SK-N-SH (cell line): Measurements from ENCODE around the gene HMGXB3. TPM values are rescaled to one million over a fixed set of nuclear protein-coding genes. Genes with fewer than 3 reads are reported as not detected.

Source experiments
- CTCF ChIA-PET: fragments of 300-600, 350-600 bp; formaldehyde crosslinking; extraction: SDS; loops from one replicate; lab custom pipeline; 2021; lab: Yijun Ruan, JAX
- POLR2A ChIA-PET: fragments of 350-600 bp; sonication (Branson Sonifier 250); formaldehyde crosslinking; extraction: SDS; loops from one replicate; lab custom pipeline; 2020; ENCODE audit warnings: antibody characterized with exemption, inconsistent platforms; lab: Yijun Ruan, JAX
- DNase-seq: peaks from one replicate; pipeline ENCODE4 v3.0.0; 2012
- H2AFZ ChIP-seq: fragments of 200-600 bp; sonication (generic); 2 replicates; pipeline ENCODE4 v1.8.1; 2016; ENCODE audit warnings: antibody characterized with exemption, mild to moderate bottlenecking, low read depth
- H3F3A ChIP-seq: fragments of 200-600 bp; sonication (generic); replicated peaks from 2 replicates; pipeline ENCODE3; 2016; ENCODE audit warnings: antibody characterized with exemption, mild to moderate bottlenecking; ENCODE audit not compliant: insufficient read depth
- H3K27ac ChIP-seq, 2 experiments: fragments of 200-500 bp in 1 of 2; fragments of 200-600 bp in 1 of 2; sonication (Bioruptor generic) in 1 of 2; sonication (generic), shearing (Covaris generic) in 1 of 2; 2 replicates each; pipeline versions ENCODE4 v1.5.1 to v1.6.1; 2014 to 2016; ENCODE audit warnings: low read depth in 2 of 2, inconsistent platforms in 1 of 2, low read length in 1 of 2, mild to moderate bottlenecking in 1 of 2, mixed read lengths in 1 of 2
- H3K27me3 ChIP-seq: fragments of 200-600 bp; sonication (generic), shearing (Covaris generic); 2 replicates; pipeline ENCODE4 v1.6.1; 2016; ENCODE audit warnings: mixed run types; ENCODE audit not compliant: insufficient read depth
- H3K36me3 ChIP-seq, 2 experiments: fragments of 200-500 bp in 1 of 2; fragments of 200-600 bp in 1 of 2; sonication (Bioruptor generic) in 1 of 2; sonication (generic) in 1 of 2; replicated peaks in 1 of 2; 2 replicates each; pipeline versions ENCODE3 to v1.5.1; 2014 to 2016; ENCODE audit warnings: low read length in 1 of 2, mild to moderate bottlenecking in 1 of 2; ENCODE audit not compliant: insufficient read depth in 2 of 2, control insufficient read depth in 1 of 2
- H3K4me1 ChIP-seq, 2 experiments: fragments of 200-500 bp in 1 of 2; fragments of 200-600 bp in 1 of 2; sonication (Bioruptor generic) in 1 of 2; sonication (generic), shearing (Covaris generic) in 1 of 2; 2 replicates each; pipeline versions ENCODE4 v1.5.1 to v1.6.1; 2014 to 2016; ENCODE audit warnings: low read depth in 1 of 2, low read length in 1 of 2, mixed run types in 1 of 2; ENCODE audit not compliant: insufficient read depth in 2 of 2, control insufficient read depth in 1 of 2
- H3K4me2 ChIP-seq: fragments of 200-600 bp; sonication (generic), shearing (Covaris generic); 2 replicates; pipeline ENCODE4 v1.6.1; 2017; ENCODE audit warnings: mixed run types
- H3K4me3 ChIP-seq, 2 experiments: fragments of 200-500 bp in 1 of 2; fragments of 200-600 bp in 1 of 2; sonication (Bioruptor generic) in 1 of 2; sonication (generic), shearing (Covaris generic) in 1 of 2; 2 replicates each; pipeline versions ENCODE4 v1.5.1 to v1.8.1; 2014 to 2016; ENCODE audit warnings: low read depth in 2 of 2, inconsistent platforms in 1 of 2, low read length in 1 of 2, mild to moderate bottlenecking in 1 of 2, mixed read lengths in 1 of 2, moderate library complexity in 1 of 2
- H3K79me2 ChIP-seq: fragments of 200-600 bp; sonication (generic); 2 replicates; pipeline ENCODE4 v1.8.1; 2017; ENCODE audit warnings: mild to moderate bottlenecking; ENCODE audit not compliant: insufficient read depth
- H3K9ac ChIP-seq: fragments of 200-600 bp; sonication (generic); 2 replicates; pipeline ENCODE4 v1.6.1; 2017; ENCODE audit warnings: mixed run types
- H3K9me2 ChIP-seq: fragments of 200-600 bp; sonication (generic); 2 replicates; pipeline ENCODE4 v1.6.1; 2017; ENCODE audit warnings: mixed run types
- H3K9me3 ChIP-seq: fragments of 200-600 bp; sonication (generic); 2 replicates; pipeline ENCODE4 v1.6.1; 2017; ENCODE audit warnings: mixed run types, mild to moderate bottlenecking, moderate library complexity
- H4K20me1 ChIP-seq: fragments of 200-600 bp; sonication (generic); 2 replicates; pipeline ENCODE4 v1.6.1; 2017; ENCODE audit warnings: mild to moderate bottlenecking, mixed run types; ENCODE audit not compliant: insufficient read depth
- CHD2 ChIP-seq: fragments of 150-350 bp; IDR thresholded peaks from 2 replicates; pipeline ENCODE4 v1.6.1; 2018; ENCODE audit warnings: low read length; ENCODE audit not compliant: partially characterized antibody
- ELF1 ChIP-seq: IDR thresholded peaks from 2 replicates; pipeline ENCODE4 v1.4.0; 2012
- EP300 ChIP-seq, 2 experiments: IDR thresholded peaks; 2 replicates each; pipeline versions ENCODE4 v1.4.0 to v1.6.1; 2012; ENCODE audit warnings: borderline replicate concordance in 1 of 2, low read depth in 1 of 2, low read length in 1 of 2
- FOXJ3 ChIP-seq: sonication (generic); formaldehyde crosslinking; IDR thresholded peaks from 2 replicates; pipeline ENCODE4 v1.5.1; 2020; ENCODE audit warnings: mild to moderate bottlenecking, missing genetic modification reagents
- FOXM1 ChIP-seq: IDR thresholded peaks from 2 replicates; pipeline ENCODE4 v1.4.0; 2012; ENCODE audit warnings: low read depth, mild to moderate bottlenecking
- GABPA ChIP-seq: IDR thresholded peaks from 2 replicates; pipeline ENCODE4 v1.4.0; 2012; ENCODE audit warnings: low read depth, mild to moderate bottlenecking
- GATA2 ChIP-seq: sonication (generic); formaldehyde crosslinking; IDR thresholded peaks from 2 replicates; pipeline ENCODE4 v1.5.0; 2020; ENCODE audit warnings: mild to moderate bottlenecking, missing genetic modification reagents
- JUND ChIP-seq: IDR thresholded peaks from 2 replicates; pipeline ENCODE4 v1.4.0; 2012
- MAX ChIP-seq: IDR thresholded peaks from 2 replicates; pipeline ENCODE4 v1.4.0; 2012; ENCODE audit warnings: low read depth
- MEF2A ChIP-seq: IDR thresholded peaks from 2 replicates; pipeline ENCODE4 v1.4.0; 2012; ENCODE audit warnings: low read depth, borderline replicate concordance
- MXI1 ChIP-seq: IDR thresholded peaks from 2 replicates; pipeline ENCODE4 v1.6.1; 2012; ENCODE audit warnings: mild to moderate bottlenecking, low read depth, low read length, improper control_type of control experiment
- NFIC ChIP-seq: IDR thresholded peaks from 2 replicates; pipeline ENCODE4 v1.4.0; 2012; ENCODE audit warnings: borderline replicate concordance
- PBX3 ChIP-seq: IDR thresholded peaks from 2 replicates; pipeline ENCODE4; 2012
- POLR2AphosphoS5 ChIP-seq: IDR thresholded peaks from 2 replicates; pipeline ENCODE4 v1.6.1; 2012; ENCODE audit warnings: low read depth, low read length
- RAD21 ChIP-seq: IDR thresholded peaks from 2 replicates; pipeline ENCODE4 v1.6.1; 2012; ENCODE audit warnings: mild to moderate bottlenecking, low read length
- RCOR1 ChIP-seq: fragments of 150-350 bp; IDR thresholded peaks from 2 replicates; pipeline ENCODE4 v1.6.1; 2017; ENCODE audit warnings: antibody characterized with exemption, low read length
- RFX5 ChIP-seq: IDR thresholded peaks from 2 replicates; pipeline ENCODE4 v1.6.1; 2012; ENCODE audit warnings: mild to moderate bottlenecking, improper control_type of control experiment, low read length
- RXRA ChIP-seq: IDR thresholded peaks from 2 replicates; pipeline ENCODE4 v1.4.0; 2012; ENCODE audit warnings: low read depth, mild to moderate bottlenecking, borderline replicate concordance
- SIN3A ChIP-seq: IDR thresholded peaks from 2 replicates; pipeline ENCODE4 v1.6.1; 2012; ENCODE audit warnings: low read depth, mild to moderate bottlenecking, low read length, moderate library complexity, borderline replicate concordance
- SMC3 ChIP-seq: IDR thresholded peaks from 2 replicates; pipeline ENCODE4 v1.6.1; 2012; ENCODE audit warnings: low read depth, low read length, improper control_type of control experiment
- TAF1 ChIP-seq: IDR thresholded peaks from 2 replicates; pipeline ENCODE4 v1.6.1; 2012; ENCODE audit warnings: low read depth, mild to moderate bottlenecking, low read length, moderate library complexity, borderline replicate concordance
- TCF12 ChIP-seq: IDR thresholded peaks from 2 replicates; pipeline ENCODE4 v1.4.0; 2012
- USF1 ChIP-seq: IDR thresholded peaks from 2 replicates; pipeline ENCODE4 v1.4.0; 2012; ENCODE audit warnings: low read depth, borderline replicate concordance
- YY1 ChIP-seq: IDR thresholded peaks from 2 replicates; pipeline ENCODE4 v1.4.0; 2012; ENCODE audit warnings: low read depth, mild to moderate bottlenecking
- WGBS: methylation state at CpG from one replicate; pipeline ENCODE4 v1.1.6; 2017; ENCODE audit warnings: low lambda C conversion rate; 5-methylcytosine and 5-hydroxymethylcytosine counted together
- polyA plus RNA-seq, 3 experiments: library from polyadenylated mRNA; depleted of rRNA; stranded (reverse); fragments of >200 nt; gene quantifications; 2 replicates each; pipeline ENCODE4 v1.2.3, GENCODE V29; 2012
- TF ChIP-seq, protein P1 (sequence below): IDR thresholded peaks from 2 replicates; pipeline ENCODE4 v1.6.1; 2012; ENCODE audit warnings: mild to moderate bottlenecking, low read depth, low read length, moderate library complexity
- TF ChIP-seq, protein P2 (sequence below): fragments of 150-350 bp; IDR thresholded peaks from 2 replicates; pipeline ENCODE4 v1.6.1; 2016; ENCODE audit warnings: mild to moderate bottlenecking, low read depth, low read length
- TF ChIP-seq, protein P3 (sequence below): fragments of 150-350 bp; IDR thresholded peaks from 2 replicates; pipeline ENCODE4 v1.6.1; 2017; ENCODE audit warnings: antibody characterized with exemption, low read length, low read depth, borderline replicate concordance

HMGXB3 gene
- polyA plus RNA-seq, 1 of the 3 experiments (the other 2 are of a cell fraction), result 28.8 TPM

DNA sequence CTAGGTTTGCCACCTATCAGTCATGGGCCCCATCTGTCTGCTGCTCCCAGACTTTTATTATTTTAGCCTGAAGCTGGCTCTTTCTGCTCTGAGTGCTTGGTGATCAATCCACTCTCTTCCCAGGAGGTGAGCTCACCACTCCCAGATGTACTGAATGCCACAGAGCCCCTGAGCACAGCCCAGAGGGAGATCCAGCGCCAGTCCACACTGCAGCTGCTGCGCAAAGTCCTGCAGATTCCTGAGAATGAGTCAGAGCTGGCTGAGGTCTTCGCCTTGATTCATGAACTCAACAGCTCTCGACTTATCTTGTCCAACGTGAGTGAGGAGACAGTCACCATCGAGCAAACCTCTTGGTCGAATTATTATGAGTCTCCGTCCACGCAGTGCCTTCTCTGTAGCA lies 36.0 kb downstream of the HMGXB3 start (continued):
- TF ChIP-seq, protein P1, sequence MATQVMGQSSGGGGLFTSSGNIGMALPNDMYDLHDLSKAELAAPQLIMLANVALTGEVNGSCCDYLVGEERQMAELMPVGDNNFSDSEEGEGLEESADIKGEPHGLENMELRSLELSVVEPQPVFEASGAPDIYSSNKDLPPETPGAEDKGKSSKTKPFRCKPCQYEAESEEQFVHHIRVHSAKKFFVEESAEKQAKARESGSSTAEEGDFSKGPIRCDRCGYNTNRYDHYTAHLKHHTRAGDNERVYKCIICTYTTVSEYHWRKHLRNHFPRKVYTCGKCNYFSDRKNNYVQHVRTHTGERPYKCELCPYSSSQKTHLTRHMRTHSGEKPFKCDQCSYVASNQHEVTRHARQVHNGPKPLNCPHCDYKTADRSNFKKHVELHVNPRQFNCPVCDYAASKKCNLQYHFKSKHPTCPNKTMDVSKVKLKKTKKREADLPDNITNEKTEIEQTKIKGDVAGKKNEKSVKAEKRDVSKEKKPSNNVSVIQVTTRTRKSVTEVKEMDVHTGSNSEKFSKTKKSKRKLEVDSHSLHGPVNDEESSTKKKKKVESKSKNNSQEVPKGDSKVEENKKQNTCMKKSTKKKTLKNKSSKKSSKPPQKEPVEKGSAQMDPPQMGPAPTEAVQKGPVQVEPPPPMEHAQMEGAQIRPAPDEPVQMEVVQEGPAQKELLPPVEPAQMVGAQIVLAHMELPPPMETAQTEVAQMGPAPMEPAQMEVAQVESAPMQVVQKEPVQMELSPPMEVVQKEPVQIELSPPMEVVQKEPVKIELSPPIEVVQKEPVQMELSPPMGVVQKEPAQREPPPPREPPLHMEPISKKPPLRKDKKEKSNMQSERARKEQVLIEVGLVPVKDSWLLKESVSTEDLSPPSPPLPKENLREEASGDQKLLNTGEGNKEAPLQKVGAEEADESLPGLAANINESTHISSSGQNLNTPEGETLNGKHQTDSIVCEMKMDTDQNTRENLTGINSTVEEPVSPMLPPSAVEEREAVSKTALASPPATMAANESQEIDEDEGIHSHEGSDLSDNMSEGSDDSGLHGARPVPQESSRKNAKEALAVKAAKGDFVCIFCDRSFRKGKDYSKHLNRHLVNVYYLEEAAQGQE, result peak; percentile 52; the same call in 1 of the 2 replicates
- TF ChIP-seq GABPA (no peak), JUND (peak; percentile 91), POLR2AphosphoS5 (peak; percentile 63; the same call in 1 of the 2 replicates)
- TF ChIP-seq, all 33 proteins: peak for 17

GRCh38 chr5:150038547-150038946 lies 38.0 kb downstream of the HMGXB3 start:
- Histone ChIP-seq H3K79me2 (peaks cover 32% of the 10 kb centered on the region; the same call in 1 of the 2 replicates), H3K4me1 (peaks cover 2 to 17% of the 10 kb centered on the region in 2 experiments), H3K36me3 (peaks cover 82 to 89% of the 10 kb centered on the region in 2 experiments), H3F3A (peaks cover 41% of the 10 kb centered on the region), H3K27me3 (no peaks in the 10 kb centered on the region), H3K9ac (no peak overlapping the region), H2AFZ (no peak overlapping the region), H3K4me3 (no peak overlapping the region), H3K9me3 (no peaks in the 10 kb centered on the region), H4K20me1 (no peaks in the 10 kb centered on the region), H3K9me2 (no peaks in the 10 kb centered on the region), H3K4me2 (no peak overlapping the region), H3K27ac (peak overlapping the region in 1 of 2 experiments; percentile 82; a peak in 3 of 4 replicates)
- no peak for DNase-seq
- ChIA-PET CTCF (interaction anchor here (1.1 to 1.2 kb wide), 2 partner anchors 10 to 20 kb away, joined by 3 to 4 read pairs; no protein-coding TSS in a partner anchor), POLR2A (no interaction called here)
- WGBS, result 52% methylated on average over 2 of the region's 2 CpGs
- TF ChIP-seq, protein P2, sequence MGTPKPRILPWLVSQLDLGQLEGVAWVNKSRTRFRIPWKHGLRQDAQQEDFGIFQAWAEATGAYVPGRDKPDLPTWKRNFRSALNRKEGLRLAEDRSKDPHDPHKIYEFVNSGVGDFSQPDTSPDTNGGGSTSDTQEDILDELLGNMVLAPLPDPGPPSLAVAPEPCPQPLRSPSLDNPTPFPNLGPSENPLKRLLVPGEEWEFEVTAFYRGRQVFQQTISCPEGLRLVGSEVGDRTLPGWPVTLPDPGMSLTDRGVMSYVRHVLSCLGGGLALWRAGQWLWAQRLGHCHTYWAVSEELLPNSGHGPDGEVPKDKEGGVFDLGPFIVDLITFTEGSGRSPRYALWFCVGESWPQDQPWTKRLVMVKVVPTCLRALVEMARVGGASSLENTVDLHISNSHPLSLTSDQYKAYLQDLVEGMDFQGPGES, result no peak
- TF ChIP-seq RFX5 (no peak), EP300 (IDR thresholded peaks at IDR 0.05; ENCODE audit: borderline replicate concordance in 1 of 2, low read depth in 1 of 2, low read length in 1 of 2) (peak in 1 of 2 experiments; percentile 54; a peak in 1 of 4 replicates), MEF2A (no peak), CHD2 (no peak), MXI1 (no peak), SMC3 (no peak), FOXM1 (no peak), RXRA (no peak), NFIC (no peak), USF1 (no peak), RAD21 (no peak), TAF1 (no peak), MAX (no peak), YY1 (no peak), TCF12 (peak; percentile 74), FOXJ3 (no peak), RCOR1 (peak; percentile 20; the same call in 1 of the 2 replicates), GATA2 (CRISPR knock-in tag) (no peak), SIN3A (no peak), ELF1 (no peak), PBX3 (0 out of 2 replicates have a peak, but pooled peaks have one; percentile 16), JUND (no peak)
- TF ChIP-seq, protein P3, sequence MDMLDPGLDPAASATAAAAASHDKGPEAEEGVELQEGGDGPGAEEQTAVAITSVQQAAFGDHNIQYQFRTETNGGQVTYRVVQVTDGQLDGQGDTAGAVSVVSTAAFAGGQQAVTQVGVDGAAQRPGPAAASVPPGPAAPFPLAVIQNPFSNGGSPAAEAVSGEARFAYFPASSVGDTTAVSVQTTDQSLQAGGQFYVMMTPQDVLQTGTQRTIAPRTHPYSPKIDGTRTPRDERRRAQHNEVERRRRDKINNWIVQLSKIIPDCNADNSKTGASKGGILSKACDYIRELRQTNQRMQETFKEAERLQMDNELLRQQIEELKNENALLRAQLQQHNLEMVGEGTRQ, result no peak
